Activated CD4-positive, CD25-positive, alpha-beta regulatory T cell treated with anti-CD3 and anti-CD28 coated beads, Interleukin-2, amount 50 U/mL, for 24 hours (primary cell): ENCODE data around the gene PLCB1.

ENCODE experiments used
- ATAC-seq, 2 donors: fragments of 150-1000 bp; cut with Tn5 transposase; one replicate each; pipeline ENCODE4 v1.10.0; 2021; ENCODE audit warnings: mild to moderate bottlenecking in 1 of 2, moderate library complexity in 1 of 2

The PLCB1 gene

GRCh38 chr20:8515810-8516435, 383.9 kb downstream of the PLCB1 start:
- ATAC-seq = no peak

- no peak for ATAC-seq
Observed at GRCh38 chr20:8518878-8519277, 386.8 kb downstream of the PLCB1 start.

- no peak for ATAC-seq
Observed at GRCh38 chr20:8519887-8520286, 387.8 kb downstream of the PLCB1 start.

- ATAC-seq = no peak
Observed at GRCh38 chr20:8522168-8522567, 390.1 kb downstream of the PLCB1 start.

- no peak for ATAC-seq
Observed at GRCh38 chr20:8523684-8524083, 391.6 kb downstream of the PLCB1 start.

GRCh38 chr20:8524101-8525016, 392.3 kb downstream of the PLCB1 start:
- no peak for ATAC-seq

GRCh38 chr20:8525017-8525343, 392.9 kb downstream of the PLCB1 start:
- ATAC-seq = no peak

GRCh38 chr20:8526610-8527009, 394.5 kb downstream of the PLCB1 start:
- ATAC-seq = no peak

- no peak for ATAC-seq
Observed at GRCh38 chr20:8527998-8528723, 396.1 kb downstream of the PLCB1 start.

GRCh38 chr20:8530022-8530421, 398.0 kb downstream of the PLCB1 start:
- ATAC-seq = no peak

GRCh38 chr20:8532169-8532568, 400.1 kb downstream of the PLCB1 start:
- no peak for ATAC-seq

GRCh38 chr20:8534368-8535160, 402.5 kb downstream of the PLCB1 start:
- no peak for ATAC-seq

GRCh38 chr20:8535403-8536261, 403.6 kb downstream of the PLCB1 start:
- no peak for ATAC-seq

- ATAC-seq = no peak
Observed at GRCh38 chr20:8536262-8536618, 404.2 kb downstream of the PLCB1 start.

- no peak for ATAC-seq
Observed at GRCh38 chr20:8540466-8540865, 408.4 kb downstream of the PLCB1 start.

GRCh38 chr20:8542110-8542486, 410.0 kb downstream of the PLCB1 start:
- no peak for ATAC-seq

GRCh38 chr20:8545212-8545611, 413.1 kb downstream of the PLCB1 start:
- ATAC-seq = no peak

- no peak for ATAC-seq
Observed at GRCh38 chr20:8547035-8547650, 415.1 kb downstream of the PLCB1 start.

GRCh38 chr20:8547968-8548588, 416.0 kb downstream of the PLCB1 start:
- no peak for ATAC-seq

GRCh38 chr20:8549192-8549591, 417.1 kb downstream of the PLCB1 start:
- no peak for ATAC-seq

GRCh38 chr20:8557711-8558110, 425.6 kb downstream of the PLCB1 start:
- ATAC-seq = no peak
